GM21360 (cell line): ENCODE results near the gene P2RY2.

Experiments
- ATAC-seq: cut with Tn5 transposase; IDR thresholded peaks from one replicate; pipeline ENCODE4 v1.9.1; 2021; ENCODE audit warnings: mild to moderate bottlenecking, moderate library complexity; ENCODE audit not compliant: unreplicated experiment

P2RY2 gene

DNA sequence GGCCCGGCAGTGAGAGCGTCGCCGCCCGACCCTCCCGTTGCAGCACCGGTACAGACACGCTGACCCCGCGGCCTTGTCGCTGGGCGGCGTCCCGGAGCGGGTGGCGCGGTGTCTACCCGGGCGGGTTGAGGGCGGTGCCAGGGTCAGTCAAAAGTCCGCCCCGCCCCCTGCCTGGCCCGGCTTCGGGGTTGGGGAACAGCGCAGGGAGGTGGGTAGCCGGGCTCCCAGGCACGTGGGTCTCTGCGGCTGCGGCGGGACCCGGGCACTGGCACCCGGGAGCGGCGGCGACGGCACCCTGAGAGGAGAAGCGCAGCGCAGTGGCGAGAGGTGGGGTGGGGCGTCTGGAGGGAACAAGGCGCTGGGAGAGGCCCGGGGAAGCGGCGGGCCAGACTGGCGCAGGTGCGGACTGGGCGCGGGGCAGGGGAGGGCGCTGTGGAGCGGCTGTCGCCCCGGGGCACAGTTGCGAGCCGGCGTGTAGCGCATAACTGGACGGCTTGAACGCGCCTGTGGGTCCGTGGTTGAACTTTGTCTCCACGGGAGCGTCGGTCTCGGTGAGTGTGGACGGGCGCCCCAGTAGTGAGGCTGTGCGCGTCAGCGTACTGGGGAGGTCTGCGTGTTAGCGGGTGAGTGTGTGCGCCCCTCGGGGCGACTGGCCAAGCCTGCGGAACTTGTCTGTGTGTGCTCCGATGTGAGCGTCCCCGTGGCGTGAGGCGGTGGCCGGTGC, at the start of gene P2RY2:
Gene P2RY2, plus strand, starts transcription at position 176 of the 724 bp plus-strand sequence. CDS start 15,879 bp downstream, outside the sequence.
- peak; percentile 45 for ATAC-seq

GRCh38 chr11:73168925-73169579, 49.0 kb upstream of the P2RY2 start:
- no peak for ATAC-seq

GRCh38 chr11:73170140-73170539, 47.9 kb upstream of the P2RY2 start:
- no peak for ATAC-seq

DNA sequence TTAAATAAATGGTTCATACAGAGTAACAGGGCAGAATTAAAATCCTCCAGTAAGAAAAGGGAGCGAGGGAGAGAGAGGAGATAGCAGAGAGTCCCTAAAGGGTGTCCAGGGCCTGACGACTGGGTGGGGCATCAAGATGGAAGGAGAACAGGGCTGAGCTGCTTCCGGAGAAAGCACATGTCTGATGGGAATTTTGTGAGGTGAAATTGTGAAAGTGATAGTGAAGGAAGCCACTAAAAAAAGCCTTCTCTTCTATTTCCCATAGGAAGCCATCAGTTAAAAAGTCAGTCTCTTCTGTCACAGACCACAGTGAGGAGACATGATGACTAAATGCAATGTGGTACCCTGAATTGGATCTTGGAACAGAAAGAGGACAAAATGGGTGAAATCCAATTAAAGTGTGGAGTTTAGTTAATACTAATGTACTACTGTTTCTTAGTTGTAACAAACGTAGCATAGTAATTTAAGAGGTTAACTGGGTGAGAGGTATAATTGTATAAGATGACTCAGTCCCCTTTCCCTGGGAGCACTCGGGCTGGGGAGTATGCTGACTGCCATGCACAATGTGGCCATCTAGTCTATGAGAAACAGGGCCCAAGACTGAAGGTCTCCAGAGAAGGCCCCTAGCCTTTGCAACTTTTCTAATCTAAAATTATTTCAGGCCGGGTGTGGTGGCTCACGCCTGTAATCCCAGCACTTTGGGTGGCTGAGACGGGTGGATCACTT, 46.5 kb upstream of the P2RY2 start:
- ATAC-seq = no peak

GRCh38 chr11:73172992-73173656, 45.0 kb upstream of the P2RY2 start:
- ATAC-seq = no peak

GRCh38 chr11:73173755-73174494, 44.2 kb upstream of the P2RY2 start:
- ATAC-seq = no peak

GRCh38 chr11:73174495-73174791, 43.6 kb upstream of the P2RY2 start:
- no peak for ATAC-seq

DNA sequence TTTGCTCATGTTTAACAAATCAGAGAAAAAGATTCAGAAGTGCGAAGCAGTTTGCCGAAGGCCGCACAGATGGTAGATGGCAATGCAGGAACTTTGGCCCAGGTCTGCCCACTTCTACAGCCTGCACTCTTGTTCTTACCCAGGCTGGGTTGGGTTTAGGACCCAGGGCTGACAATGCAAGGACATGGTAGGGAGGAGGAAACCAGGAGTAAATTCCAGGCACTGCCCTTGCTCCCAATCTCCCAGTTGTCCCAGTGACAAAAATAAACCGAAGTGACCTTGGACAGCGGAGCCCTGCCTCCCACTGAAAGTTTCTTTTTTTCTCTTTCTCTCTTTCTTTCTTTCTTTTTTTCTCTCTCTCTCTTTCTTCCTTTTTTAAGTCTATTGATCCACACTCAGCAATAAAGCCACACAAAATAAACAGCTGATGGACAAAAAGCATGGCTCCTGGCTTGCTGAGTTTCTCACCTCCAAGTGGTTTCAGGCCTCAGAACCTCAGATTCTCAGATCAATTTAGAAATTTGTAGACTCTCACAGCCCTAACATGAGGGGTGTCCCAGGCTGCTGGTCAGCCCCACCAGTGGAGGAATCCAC, 42.4 kb upstream of the P2RY2 start:
- ATAC-seq = no peak

DNA sequence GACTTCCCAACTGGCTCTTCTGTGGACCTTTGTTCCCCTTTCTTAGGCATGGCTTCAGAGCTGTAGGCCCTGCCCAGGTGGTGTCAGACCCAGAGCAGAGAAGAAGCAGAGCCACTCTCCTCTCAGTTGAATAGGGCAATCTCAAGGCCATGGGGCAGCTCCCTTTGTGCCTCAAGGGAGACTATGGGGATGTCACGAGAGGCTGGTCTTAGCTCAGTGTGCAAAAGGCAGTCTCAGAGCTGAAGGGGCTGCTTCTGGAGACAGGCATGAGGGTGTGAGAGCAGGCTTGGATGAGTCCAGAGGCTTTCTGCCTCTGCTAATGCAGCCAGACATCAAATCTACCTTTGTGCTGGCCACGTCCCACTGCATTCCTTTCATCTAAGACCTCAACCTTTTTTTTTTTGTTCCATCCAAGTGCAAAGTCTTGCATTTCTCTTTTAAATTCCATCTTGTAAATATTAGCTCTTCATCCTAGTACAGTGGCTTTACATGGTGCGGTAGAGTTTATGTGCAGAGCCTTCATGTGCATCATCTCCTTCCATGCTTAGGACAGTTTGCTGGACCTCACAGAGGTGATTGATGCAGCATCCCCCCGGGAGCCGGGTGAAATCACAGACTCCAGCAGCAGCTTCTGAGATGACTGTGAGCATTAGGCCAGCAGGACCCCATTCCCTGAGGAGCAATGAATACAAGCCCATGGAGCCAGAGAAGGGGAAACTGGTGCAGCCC, 41.8 kb upstream of the P2RY2 start:
- no peak for ATAC-seq

DNA sequence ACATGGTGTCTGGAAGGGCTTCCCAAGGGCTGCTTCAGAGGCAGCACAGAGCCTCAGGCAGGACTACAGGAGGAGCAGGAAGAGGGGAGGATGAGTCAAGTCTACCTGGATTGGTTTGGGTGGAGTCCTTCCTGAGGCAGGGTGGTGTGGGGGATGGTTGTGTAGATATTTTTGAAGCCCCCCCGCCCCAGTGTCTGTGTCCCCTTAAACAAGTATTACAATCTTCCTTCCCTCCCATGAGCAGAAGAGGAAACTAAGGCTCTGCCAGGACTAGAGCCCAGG, 41.3 kb upstream of the P2RY2 start:
- no peak for ATAC-seq

- no peak for ATAC-seq
Measured at GRCh38 chr11:73177380-73177777, 40.7 kb upstream of the P2RY2 start.

- ATAC-seq = peak; percentile 65
Measured at GRCh38 chr11:73177778-73178539, 40.1 kb upstream of the P2RY2 start.

- no peak for ATAC-seq
Measured at GRCh38 chr11:73178681-73179080, 39.4 kb upstream of the P2RY2 start.

DNA sequence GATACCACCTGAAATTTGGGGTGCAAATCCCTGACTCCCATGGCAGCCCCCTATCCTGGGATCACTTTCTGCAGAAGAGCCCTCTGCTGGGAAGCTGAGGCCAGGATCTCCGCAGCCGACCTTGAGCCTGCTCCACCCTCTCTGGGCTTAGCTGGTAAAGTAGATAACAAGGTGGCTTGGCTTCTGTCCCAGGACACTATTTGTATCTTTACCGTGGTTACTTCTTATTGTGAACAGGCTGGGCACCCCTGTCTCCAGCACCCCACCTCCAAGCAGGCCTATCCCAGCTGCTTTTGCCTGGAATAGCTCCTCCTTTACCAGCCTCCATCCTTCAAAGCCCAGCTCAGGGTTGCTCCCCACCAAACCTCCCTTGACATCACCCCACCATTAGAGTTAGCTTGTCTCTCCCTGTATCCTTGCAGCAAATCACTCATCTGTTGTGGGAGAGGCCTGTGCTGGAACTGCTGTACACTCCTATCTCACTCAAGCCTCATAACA, 35.2 kb upstream of the P2RY2 start:
- no peak for ATAC-seq

DNA sequence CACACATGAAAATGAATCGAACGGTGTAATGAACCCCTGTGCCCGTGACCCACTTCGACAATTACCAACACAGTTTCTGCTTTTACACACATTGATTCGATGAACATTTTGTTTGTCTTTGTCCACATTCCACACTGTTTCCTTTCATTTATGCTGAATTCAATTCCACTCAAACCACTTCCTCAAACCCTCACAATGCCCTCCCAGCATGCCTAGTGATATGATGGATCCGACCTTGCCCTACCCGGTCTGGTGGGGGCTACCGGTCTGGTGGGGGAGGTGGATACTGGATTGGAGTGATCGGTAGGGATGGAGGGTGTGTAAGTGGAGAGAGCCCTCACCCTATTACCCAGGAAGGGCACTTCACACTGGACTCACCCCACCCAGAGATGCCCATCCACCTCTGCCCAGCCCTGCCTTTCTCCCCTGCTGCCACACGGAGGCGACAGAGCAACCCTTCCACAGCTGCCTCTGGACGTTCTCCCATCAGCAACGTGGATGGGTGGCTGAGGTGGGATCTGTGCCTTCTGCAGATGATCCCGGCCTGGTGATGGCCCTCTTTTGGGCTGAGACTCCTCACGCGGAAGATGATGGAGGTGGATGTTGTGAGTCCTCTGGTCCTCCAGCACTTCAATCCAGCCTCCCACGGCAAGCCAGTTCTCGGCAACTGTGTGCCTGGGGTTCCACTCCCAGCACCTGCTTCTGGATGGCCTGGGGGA, 33.0 kb upstream of the P2RY2 start:
- ATAC-seq = no peak

- ATAC-seq = no peak
Measured at GRCh38 chr11:73185680-73186293, 32.3 kb upstream of the P2RY2 start.

DNA sequence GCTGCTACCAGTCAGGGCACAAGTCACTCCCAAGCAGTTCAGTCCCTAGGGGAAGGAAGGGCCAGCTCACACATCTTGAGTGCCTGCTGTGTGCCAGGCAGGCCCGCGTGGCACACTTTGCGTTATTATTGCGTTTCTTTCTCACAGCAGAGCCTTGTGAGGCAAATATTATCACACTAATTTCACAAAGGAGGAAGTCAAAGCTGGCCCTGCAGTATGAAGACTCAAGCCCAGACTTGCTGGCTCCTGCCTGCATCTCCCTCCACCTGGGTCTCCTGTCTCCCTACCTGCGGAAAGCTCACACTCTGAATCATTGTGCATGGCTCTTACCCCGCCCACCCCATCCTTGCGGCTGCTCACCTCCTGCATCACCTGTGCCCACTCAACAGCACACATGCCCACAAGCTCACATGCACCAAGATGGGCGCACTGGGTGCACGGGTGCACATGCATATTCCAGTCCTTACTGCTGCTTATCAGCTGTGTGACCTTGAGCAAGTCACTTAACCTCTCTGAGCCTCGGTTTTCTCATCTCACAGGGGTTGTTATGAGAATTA, 31.7 kb upstream of the P2RY2 start:
- ATAC-seq = no peak

- ATAC-seq = no peak
Measured at GRCh38 chr11:73186886-73187285, 31.2 kb upstream of the P2RY2 start.
